HEK293T (cell line): ENCODE measurements around the gene TNFSF13B.

Experiments
- BHLHE40 ChIP-seq: fragments of 450-650 bp; IDR thresholded peaks from 2 replicates; pipeline ENCODE4 v1.6.1; 2016; ENCODE audit warnings: mild to moderate bottlenecking, moderate library complexity, borderline replicate concordance
- ELF4 ChIP-seq: fragments of 450-650 bp; IDR thresholded peaks from 2 replicates; pipeline ENCODE4 v1.6.1; 2017; ENCODE audit warnings: antibody characterized with exemption
- FOXK2 ChIP-seq: fragments of 450-650 bp; IDR thresholded peaks from 2 replicates; pipeline ENCODE4 v1.6.1; 2016; ENCODE audit warnings: mild to moderate bottlenecking
- FOXM1 ChIP-seq: fragments of 450-650 bp; IDR thresholded peaks from 2 replicates; pipeline ENCODE4 v1.6.1; 2017; ENCODE audit warnings: mild to moderate bottlenecking, borderline replicate concordance
- L3MBTL2 ChIP-seq: fragments of 450-650 bp; conservative IDR thresholded peaks from 2 replicates; pipeline ENCODE4 v1.6.1; 2016; ENCODE audit warnings: mild to moderate bottlenecking
- LEF1 ChIP-seq: fragments of 450-650 bp; IDR thresholded peaks from 2 replicates; pipeline ENCODE4 v1.6.1; 2017; ENCODE audit warnings: mild to moderate bottlenecking, borderline replicate concordance
- SP1 ChIP-seq: fragments of 450-650 bp; IDR thresholded peaks from 2 replicates; pipeline ENCODE4 v1.6.1; 2017
- TARDBP ChIP-seq: fragments of 450-650 bp; IDR thresholded peaks from 2 replicates; pipeline ENCODE4 v1.6.1; 2016
- ZNF384 ChIP-seq: fragments of 450-650 bp; IDR thresholded peaks from 2 replicates; pipeline ENCODE4 v1.6.1; 2016
- TF ChIP-seq, protein P1 (sequence below): fragments of 450-650 bp; IDR thresholded peaks from 2 replicates; pipeline ENCODE4 v1.6.1; 2016

- TF ChIP-seq FOXK2, result no peak
- no peak for TF ChIP-seq BHLHE40
- TF ChIP-seq ZNF384, result no peak
- TF ChIP-seq L3MBTL2, result no peak
- TF ChIP-seq FOXM1, result no peak
- no peak for TF ChIP-seq TARDBP
- no peak for TF ChIP-seq LEF1
- TF ChIP-seq, protein P1, sequence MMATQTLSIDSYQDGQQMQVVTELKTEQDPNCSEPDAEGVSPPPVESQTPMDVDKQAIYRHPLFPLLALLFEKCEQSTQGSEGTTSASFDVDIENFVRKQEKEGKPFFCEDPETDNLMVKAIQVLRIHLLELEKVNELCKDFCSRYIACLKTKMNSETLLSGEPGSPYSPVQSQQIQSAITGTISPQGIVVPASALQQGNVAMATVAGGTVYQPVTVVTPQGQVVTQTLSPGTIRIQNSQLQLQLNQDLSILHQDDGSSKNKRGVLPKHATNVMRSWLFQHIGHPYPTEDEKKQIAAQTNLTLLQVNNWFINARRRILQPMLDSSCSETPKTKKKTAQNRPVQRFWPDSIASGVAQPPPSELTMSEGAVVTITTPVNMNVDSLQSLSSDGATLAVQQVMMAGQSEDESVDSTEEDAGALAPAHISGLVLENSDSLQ, result no peak
- no peak for TF ChIP-seq SP1
- TF ChIP-seq ELF4, result no peak
Measured at GRCh38 chr13:108323031-108323430, 53.5 kb downstream of the TNFSF13B start.
